Activated T-helper 1 cell treated with Interleukin-2 at 50 U/mL for 16 hours (primary cell): Measurements from ENCODE around the gene FGD4.
"Not testable (repeated sequence)": the region's sequence is repeated elsewhere in the genome, so short reads cannot be mapped to it uniquely, and the experiment has no call there.

ENCODE experiments used
- DNase-seq: peaks from one replicate; pipeline ENCODE4 v3.0.0-alpha.2; 2020; ENCODE audit warnings: low read depth

Gene FGD4

DNA sequence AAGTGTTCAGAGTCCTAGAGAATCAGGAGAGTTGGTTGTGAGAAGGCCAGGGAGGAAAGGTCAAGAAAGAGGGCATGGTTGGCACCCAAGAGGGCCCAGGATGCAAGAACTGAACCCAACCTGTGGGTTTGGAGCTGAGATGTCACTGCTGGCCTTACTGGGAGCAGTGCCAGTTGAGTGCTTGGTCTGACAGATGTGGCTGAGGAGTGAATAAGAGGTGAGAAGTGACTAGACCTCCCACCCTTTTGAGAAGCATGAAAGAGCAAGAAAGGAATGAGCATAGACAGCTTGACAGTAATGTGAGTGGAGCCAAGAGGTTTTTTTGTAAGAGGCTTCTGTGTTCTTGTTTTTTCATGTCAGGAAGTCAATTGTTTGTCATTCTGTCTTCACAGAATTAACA lies 95.3 kb downstream of the FGD4 start:
- no peak for DNase-seq

DNA sequence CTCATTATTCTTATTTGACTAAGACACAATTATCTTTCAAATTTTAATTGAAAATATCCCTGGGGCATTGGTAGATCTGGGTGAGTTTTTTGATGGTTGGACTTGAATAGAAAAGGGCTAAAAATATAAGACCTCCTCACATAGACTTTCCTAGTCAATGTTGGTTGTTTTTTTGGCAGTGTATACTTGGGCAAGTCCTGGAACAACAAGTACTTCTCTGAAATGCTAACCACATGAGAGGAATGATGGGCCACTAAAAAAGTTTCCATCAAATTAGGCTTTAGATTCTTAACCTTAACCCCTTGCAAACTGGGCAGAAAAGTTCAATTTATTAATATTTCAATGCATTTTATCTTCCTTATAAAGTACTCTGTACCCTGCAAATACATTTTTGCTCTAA lies 97.6 kb downstream of the FGD4 start:
- no peak for DNase-seq

GRCh38 chr12:32497864-32498263 lies 98.5 kb downstream of the FGD4 start:
- DNase-seq: no peak

DNA sequence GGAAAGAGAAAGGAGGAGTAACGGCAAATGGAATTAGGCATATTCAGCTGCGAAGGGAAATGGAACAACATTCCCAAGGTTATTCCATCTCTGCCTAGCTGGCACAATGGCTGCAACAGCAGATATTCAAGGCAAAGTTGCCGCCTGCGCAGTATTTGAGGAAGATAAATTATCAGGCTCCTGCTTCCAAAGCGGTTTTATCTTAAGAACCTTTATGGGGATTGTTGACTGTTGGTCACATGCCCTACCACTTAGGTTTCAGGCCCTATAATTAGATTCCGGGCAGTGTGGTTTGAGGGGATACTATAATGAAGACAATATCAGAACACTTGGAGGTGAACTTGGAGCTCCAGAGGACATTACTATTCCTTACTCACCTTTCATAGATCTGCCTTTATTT lies 99.7 kb downstream of the FGD4 start:
- no peak for DNase-seq

DNA sequence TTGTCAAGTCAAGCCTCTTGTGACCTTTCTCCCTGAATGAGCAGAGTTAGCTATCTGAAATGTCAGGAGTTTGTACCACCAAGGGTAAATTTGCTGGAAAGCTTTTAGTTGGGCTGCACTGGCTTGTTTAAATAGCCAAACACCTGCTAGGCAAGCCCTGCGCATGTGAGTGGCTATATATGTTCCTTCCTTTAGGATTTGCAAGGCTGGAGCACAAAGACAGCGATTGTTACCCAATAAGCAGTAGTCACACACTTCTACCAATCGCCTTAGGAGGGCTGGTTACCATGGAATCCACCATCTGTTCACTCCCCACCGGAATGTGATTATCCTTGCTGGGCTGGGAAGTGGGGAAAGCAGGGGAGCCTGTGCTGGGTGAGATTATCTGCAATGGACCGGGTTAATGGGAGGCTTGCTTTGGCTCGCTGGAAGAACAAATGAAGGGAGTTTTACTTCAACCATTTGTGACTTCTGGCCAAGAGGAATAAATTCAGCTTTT lies 102.5 kb downstream of the FGD4 start:
- DNase-seq: no peak

- DNase-seq: no peak
Observed at GRCh38 chr12:32502693-32503502, 103.5 kb downstream of the FGD4 start.

DNA sequence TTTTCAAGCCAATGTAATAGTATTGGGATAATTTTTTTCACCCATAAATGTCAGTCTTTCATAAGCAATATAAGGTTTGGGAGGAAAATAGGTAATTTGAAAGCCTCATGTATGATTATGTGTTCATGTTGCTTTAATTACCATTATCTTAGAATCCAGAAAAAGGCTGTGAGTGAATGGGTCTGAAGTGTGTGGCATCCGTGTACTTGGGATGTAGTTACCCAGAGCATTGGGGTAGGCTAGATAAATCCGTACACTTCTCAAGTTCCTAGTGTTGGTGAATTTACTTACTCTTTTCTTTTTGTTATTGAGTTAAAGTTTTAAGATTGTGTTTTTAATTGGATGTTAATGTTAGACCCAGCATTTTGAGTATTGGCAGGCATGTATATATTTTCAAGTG lies 104.4 kb downstream of the FGD4 start:
- no peak for DNase-seq

DNA sequence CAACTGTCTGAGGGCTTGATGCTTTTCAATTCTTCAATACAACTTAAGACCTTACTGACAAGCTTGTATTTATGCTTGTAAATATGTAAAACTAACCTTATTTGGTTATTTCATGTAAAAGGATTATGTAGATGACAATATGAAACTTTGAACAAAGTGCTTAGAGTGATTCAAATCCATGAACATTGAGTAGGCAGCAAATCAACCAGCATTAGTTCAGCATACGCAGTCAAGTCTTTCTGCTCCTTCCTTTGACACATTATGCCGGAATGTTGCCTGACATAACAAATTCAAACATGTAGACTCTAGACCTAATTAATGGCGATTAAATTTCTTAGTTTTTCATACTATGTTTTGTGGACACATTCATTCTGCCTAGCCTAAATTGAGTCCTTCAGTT lies 105.2 kb downstream of the FGD4 start:
- DNase-seq: no peak

DNA sequence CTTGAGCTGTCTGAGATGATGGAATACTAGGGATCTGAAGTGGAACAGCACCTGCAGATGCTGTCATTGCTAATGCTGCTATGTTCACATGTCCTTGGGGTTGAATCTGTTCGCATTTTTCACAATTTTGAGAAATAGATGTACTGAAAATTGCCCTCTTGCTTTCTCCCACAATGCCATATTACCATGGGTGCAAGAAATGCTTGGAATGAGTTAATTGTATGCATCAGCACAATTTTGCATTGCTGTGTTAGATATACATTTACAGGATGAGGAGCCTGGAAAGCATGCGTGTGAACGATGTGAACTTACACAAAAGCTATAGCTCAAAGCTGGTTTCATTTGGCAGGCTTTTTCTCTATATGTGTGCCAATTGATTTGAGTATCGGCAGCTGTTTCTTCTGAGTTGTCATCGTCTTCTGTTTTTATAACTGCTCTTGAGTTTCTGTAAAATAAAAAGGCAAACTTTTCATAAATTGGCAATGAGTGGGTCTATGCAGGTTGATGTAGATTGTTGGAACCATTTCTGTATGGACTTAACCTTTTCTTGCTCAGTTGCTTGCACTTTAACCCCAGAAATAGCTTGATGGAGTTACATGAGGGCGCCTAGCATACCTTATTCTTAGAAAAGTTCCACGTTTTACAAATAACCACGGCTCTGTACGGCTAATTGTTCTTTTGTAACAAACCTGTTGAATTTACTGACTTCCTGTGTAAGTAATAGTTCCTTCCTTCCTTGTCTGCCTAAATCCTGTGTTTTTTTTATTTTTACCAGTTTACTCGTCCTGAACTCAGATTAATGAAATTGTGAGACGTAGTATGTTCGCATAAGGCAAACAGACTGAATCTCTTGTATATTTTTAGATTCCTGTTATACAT lies 105.9 kb downstream of the FGD4 start:
- no peak for DNase-seq

DNA sequence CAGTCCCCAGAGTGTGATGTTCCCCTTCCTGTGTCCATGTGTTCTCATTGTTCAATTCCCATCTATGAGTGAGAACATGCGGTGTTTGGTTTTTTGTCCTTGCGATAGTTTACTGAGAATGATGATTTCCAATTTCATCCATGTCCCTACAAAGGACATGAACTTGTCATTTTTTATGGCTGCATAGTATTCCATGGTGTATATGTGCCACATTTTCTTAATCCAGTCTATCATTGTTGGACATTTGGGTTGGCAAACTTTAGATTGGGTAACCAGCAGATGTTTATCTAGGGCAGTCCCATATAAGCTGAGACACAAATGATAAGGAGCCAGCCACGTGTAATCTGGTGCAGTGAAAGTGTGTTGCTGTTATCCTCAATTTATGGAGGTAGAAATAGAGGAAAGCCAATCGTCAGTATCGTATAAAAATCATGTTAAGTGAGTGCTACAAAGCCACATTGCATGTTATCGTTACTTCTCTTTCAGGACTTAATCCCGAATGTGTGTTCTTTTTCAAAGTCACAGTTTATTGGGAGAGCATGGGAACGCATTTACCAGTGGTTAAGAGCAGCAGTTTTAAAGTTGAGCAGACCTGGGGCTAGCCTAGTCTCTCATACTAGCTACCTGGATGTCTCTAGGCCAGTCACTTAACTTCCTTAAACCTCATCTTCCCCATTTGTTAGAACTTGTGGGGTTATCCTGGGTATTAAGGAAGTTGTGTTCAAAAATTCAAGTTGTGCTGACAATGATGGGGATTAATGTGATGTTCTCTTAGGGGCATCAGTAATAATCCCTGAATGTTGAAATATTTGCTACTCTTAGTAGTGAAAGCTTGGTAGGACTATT lies 108.0 kb downstream of the FGD4 start:
- not testable (repeated sequence) for DNase-seq

- no peak for DNase-seq
Observed at GRCh38 chr12:32507942-32508320, 108.6 kb downstream of the FGD4 start.

- no peak for DNase-seq
Observed at GRCh38 chr12:32508626-32509025, 109.3 kb downstream of the FGD4 start.

GRCh38 chr12:32509328-32510091 lies 110.2 kb downstream of the FGD4 start:
- no peak for DNase-seq

DNA sequence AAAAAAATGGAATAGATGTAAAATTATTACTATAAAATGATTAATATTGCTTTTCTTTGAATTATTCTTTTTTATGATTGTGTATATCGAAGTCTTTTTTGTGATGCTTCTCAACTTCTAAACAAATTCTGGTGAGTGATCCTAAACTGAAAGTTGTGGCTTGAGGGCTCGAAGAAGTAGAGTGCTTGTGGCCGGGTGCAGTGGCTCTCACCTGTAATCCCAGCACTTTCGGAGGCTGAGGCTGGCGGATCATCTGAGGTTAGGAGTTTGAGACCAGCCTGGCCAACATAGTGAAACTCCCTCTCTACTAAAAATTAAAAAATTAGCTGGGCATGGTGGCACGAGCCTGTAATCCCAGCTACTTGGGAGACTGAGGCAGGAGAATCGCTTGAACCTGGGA lies 112.6 kb downstream of the FGD4 start:
- not testable (repeated sequence) for DNase-seq

- no peak for DNase-seq
Observed at GRCh38 chr12:32512379-32512778, 113.0 kb downstream of the FGD4 start.

DNA sequence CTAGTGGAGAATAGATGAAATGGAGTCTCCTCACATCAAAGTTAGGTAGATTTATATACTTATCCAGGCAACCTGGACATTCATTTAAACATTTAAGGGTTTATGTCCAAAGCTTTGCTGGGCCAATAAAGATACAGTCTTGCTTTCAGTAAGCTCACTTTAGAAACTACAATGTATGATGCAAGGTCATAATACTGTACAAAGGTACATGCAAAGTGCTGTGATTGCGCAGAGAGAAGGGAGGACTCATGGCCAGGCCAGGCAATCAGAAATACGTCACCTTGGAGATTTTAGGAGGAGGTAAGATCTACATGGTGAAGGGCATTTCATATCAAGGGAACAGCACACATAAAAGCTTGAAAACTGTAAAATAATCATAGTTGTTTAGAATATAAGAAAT lies 113.6 kb downstream of the FGD4 start:
- no peak for DNase-seq

GRCh38 chr12:32515137-32515873 lies 115.9 kb downstream of the FGD4 start:
- DNase-seq: no peak

- no peak for DNase-seq
Observed at GRCh38 chr12:32516230-32516629, 116.9 kb downstream of the FGD4 start.

DNA sequence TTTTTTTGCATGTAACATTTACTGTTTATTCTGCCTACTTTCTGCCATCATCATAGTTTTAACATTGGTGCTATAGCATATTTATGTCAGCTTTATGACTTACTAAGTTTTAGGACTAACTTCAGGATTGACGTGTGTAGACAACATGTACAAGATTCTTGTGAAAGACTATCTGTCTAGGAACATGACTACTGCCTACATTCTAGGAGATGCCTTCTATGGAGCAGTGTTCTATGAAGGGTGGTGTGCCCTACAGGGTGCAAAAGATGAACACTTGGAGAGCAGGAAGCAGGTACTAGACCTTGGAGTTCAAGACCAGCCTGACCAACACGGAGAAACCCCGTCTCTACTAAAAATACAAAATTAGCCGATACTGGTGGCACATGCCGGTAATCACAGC lies 118.6 kb downstream of the FGD4 start:
- no peak for DNase-seq

DNA sequence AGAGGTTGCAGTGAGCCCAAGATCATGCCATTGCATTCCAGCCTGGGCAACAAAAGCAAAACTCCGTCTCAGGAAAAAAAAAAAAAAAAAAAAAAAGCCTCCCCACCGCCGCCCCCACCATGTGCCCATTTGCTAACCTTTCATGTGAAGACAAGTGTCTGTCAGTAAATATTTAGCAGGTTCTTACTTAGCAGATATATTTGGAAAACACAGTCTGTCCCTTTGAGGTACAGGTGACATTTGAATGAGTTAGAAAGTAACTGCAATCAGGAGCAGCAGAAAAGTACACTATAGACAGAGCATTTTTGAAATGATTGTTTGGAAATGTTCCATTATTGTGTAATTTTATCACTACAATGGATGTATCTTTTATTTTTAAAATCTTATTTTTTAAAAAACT lies 119.7 kb downstream of the FGD4 start:
- DNase-seq: no peak
